ENCODE data around the gene TMEM238L.

Gene TMEM238L

DNA sequence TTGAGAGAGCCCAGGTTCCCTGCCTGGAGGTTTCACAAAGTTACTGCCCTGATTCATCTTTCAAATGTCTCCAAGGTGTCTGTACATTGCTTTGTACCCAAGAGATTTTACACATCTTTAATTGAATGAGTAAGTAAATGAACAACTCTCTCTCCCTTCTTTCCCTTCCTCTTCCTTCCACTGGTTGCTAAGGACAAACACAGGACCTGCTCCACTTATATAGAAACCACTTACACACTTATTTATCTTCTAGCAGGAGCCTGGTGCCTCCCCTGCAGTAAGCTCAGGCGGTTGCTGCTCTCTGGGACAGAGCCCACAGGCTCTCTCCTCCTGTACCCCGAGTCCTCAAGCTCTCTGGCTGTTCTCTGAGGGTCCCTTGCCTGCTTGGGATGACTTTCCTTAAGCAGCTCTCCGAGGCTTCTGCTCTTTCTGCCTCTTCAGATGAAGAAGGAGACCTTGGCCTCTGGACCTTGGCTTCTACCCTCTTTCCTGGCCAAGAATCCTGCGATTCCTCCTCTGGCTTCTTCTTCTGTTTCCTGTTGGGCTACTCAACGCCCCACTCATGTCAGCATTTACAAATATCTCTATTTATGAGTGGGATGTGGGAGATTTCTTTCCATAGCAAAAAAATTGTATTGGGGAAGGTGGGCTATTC is 24.1 kb upstream of the TMEM238L start:
- TF ChIP-seq, protein P1, sequence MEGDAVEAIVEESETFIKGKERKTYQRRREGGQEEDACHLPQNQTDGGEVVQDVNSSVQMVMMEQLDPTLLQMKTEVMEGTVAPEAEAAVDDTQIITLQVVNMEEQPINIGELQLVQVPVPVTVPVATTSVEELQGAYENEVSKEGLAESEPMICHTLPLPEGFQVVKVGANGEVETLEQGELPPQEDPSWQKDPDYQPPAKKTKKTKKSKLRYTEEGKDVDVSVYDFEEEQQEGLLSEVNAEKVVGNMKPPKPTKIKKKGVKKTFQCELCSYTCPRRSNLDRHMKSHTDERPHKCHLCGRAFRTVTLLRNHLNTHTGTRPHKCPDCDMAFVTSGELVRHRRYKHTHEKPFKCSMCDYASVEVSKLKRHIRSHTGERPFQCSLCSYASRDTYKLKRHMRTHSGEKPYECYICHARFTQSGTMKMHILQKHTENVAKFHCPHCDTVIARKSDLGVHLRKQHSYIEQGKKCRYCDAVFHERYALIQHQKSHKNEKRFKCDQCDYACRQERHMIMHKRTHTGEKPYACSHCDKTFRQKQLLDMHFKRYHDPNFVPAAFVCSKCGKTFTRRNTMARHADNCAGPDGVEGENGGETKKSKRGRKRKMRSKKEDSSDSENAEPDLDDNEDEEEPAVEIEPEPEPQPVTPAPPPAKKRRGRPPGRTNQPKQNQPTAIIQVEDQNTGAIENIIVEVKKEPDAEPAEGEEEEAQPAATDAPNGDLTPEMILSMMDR (IDR thresholded peaks at IDR 0.05), result no peak
- Histone ChIP-seq H3K4me1 (ENCODE audit: control insufficient read depth in 1 of 2, insufficient read depth in 1 of 2, low read depth in 1 of 2, low read length in 1 of 2) (no peaks in the 10 kb centered on the region), H3K4me3 (ENCODE audit: low read depth in 1 of 2, low read length in 1 of 2) (no peak overlapping the region), H3K27me3 (peaks cover 4% of the 10 kb centered on the region), H3K36me3 (no peaks in the 10 kb centered on the region), H3K9me3 (no peaks in the 10 kb centered on the region), H3K27ac (no peak overlapping the region)

DNA sequence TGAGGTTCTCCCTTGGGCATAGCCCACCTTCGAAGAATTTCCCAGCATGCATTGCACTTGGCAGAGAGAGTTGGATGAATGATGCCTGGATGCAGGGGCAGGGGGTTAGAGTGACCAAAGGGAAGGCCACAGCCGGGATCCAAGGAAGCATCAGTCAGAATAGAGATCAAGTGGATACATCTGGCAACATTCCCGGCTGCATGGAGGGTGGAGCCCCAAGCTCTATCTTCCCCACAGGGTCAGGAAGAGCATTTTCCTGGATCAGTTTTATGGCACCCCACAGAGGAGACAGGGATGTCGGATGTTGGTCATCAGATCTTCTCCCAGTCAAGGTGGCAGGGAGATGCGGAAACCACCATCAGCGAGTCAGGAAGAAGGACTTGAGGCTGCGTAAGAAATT is 21.0 kb upstream of the TMEM238L start:
- Histone ChIP-seq H3K9me3 (no peaks in the 10 kb centered on the region), H3K4me1 (ENCODE audit: control insufficient read depth in 1 of 2, insufficient read depth in 1 of 2, low read depth in 1 of 2, low read length in 1 of 2) (no peaks in the 10 kb centered on the region), H3K27ac (no peak overlapping the region), H3K27me3 (peaks cover under 1% of the 10 kb centered on the region), H3K36me3 (no peaks in the 10 kb centered on the region), H3K4me3 (ENCODE audit: low read depth in 1 of 2, low read length in 1 of 2) (no peak overlapping the region)
- TF ChIP-seq, protein P1 (IDR thresholded peaks at IDR 0.05), result no peak

DNA sequence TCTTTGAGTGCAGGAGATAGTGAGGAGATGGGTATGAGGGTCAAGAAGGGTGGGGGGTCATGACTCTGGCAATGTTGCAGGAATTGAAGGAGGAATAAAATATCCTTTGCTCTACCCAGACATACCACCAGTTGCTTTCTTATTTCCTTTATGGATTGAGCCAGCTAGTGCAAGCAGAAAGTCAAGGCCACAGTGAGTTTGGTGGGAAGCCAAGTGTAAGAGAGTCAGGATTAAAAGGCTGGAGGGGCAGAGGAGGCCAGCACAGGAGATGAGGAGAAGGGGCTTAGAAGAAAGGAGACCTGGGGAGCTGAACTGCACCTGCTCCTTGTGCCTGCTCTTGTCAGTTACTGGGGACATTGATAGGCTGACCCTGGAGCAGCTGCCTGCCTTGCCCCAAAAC is 17.9 kb upstream of the TMEM238L start:
- Histone ChIP-seq H3K4me1 (ENCODE audit: control insufficient read depth in 1 of 2, insufficient read depth in 1 of 2, low read depth in 1 of 2, low read length in 1 of 2) (no peaks in the 10 kb centered on the region), H3K4me3 (ENCODE audit: low read depth in 1 of 2, low read length in 1 of 2) (no peak overlapping the region), H3K27ac (no peak overlapping the region), H3K27me3 (no peaks in the 10 kb centered on the region), H3K9me3 (no peaks in the 10 kb centered on the region), H3K36me3 (no peaks in the 10 kb centered on the region)
- TF ChIP-seq, protein P1 (IDR thresholded peaks at IDR 0.05), result no peak

DNA sequence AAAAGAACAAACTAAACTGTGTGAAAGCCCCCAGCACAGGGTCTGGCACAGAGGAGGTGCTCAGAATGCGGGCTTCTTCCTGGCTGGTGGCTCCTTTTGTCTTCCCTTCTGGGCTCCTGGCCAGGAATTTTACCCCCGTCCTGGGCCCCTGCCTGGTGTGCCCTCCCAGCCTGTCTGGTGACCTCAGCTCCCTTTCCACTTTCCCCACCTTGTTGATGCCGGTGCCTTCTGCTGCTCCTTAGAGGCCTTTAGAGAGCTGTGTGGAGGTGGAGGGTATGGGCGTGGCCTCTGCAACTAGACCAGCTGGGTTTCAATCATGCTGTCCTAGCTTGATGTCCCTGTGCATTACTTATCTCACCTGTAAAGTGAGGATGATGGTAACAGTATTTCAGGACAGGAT is 17.2 kb upstream of the TMEM238L start:
- Histone ChIP-seq H3K9me3 (no peaks in the 10 kb centered on the region), H3K36me3 (no peaks in the 10 kb centered on the region), H3K4me3 (ENCODE audit: low read depth in 1 of 2, low read length in 1 of 2) (no peak overlapping the region), H3K4me1 (ENCODE audit: control insufficient read depth in 1 of 2, insufficient read depth in 1 of 2, low read depth in 1 of 2, low read length in 1 of 2) (no peaks in the 10 kb centered on the region), H3K27ac (no peak overlapping the region), H3K27me3 (no peaks in the 10 kb centered on the region)
- TF ChIP-seq, protein P1 (IDR thresholded peaks at IDR 0.05), result no peak

DNA sequence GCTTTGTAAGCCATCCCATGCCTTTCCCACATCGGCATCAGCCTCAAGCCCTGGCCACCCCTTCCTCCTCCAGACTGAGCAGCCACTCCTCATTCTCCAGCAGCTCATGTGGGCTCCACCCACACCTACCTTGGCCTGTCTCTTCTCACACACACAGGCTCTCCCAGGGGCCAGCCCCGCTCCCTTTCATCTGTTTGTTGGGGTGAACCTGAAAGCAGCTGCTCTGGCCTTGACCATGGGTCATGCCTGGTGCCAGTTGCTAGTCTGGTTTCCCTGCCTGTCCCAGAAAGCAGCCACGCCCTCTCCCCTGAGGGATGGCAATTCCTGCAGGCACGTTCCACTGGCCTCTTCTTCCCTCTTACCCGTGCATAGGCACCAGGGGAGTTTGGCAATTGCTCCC is 11.4 kb upstream of the TMEM238L start:
- Histone ChIP-seq H3K4me1 (ENCODE audit: control insufficient read depth in 1 of 2, insufficient read depth in 1 of 2, low read depth in 1 of 2, low read length in 1 of 2) (no peaks in the 10 kb centered on the region), H3K27me3 (no peaks in the 10 kb centered on the region), H3K27ac (no peak overlapping the region), H3K36me3 (no peaks in the 10 kb centered on the region), H3K4me3 (ENCODE audit: low read depth in 1 of 2, low read length in 1 of 2) (no peak overlapping the region), H3K9me3 (no peaks in the 10 kb centered on the region)
- TF ChIP-seq, protein P1 (IDR thresholded peaks at IDR 0.05), result no peak
